HEK293 (cell line): ENCODE data around the gene FUT1.

Experiments used
- CTCF ChIA-PET: fragments of 350-600 bp; formaldehyde crosslinking; extraction: SDS; loops from one replicate; lab custom pipeline; 2021; ENCODE audit warnings: antibody characterized with exemption; lab: Yijun Ruan, JAX
- POLR2A ChIA-PET: fragments of 300-600 bp; formaldehyde crosslinking; extraction: SDS; loops from one replicate; lab custom pipeline; 2020; ENCODE audit warnings: antibody characterized with exemption, inconsistent platforms; lab: Yijun Ruan, JAX
- H3K27ac ChIP-seq: fragments of 200-500 bp; sonication (Bioruptor generic); 2 replicates; pipeline ENCODE4 v1.5.1; 2014; ENCODE audit warnings: low read depth, low read length, control low read depth, inconsistent platforms; ENCODE audit errors: extremely low read depth
- H3K36me3 ChIP-seq, 2 experiments: fragments of 200-500 bp in 1 of 2; sonication (Bioruptor generic) in 1 of 2; 1 replicate in 1 of 2; 2 replicates in 1 of 2; pipeline ENCODE4 v1.5.1; 2014 to 2017; ENCODE audit warnings: inconsistent platforms in 2 of 2, low read length in 2 of 2; ENCODE audit not compliant: control insufficient read depth in 2 of 2, insufficient read depth in 1 of 2
- H3K4me1 ChIP-seq: fragments of 200-500 bp; sonication (Bioruptor generic); 2 replicates; pipeline ENCODE4 v1.5.1; 2014; ENCODE audit warnings: mild to moderate bottlenecking, low read length, inconsistent platforms; ENCODE audit not compliant: control insufficient read depth, insufficient read depth
- H3K4me3 ChIP-seq: 2 replicates; pipeline ENCODE4 v1.5.1; 2011; ENCODE audit warnings: low read depth, mild to moderate bottlenecking, control low read depth, low read length, moderate library complexity
- H3K9me3 ChIP-seq: fragments of 200-500 bp; sonication (Bioruptor generic); 2 replicates; pipeline ENCODE4 v1.5.1; 2014; ENCODE audit warnings: low read depth, low read length, inconsistent platforms; ENCODE audit not compliant: control insufficient read depth, insufficient read depth
- BCL11B ChIP-seq: fragments of 450-650 bp; formaldehyde crosslinking; IDR thresholded peaks from 2 replicates; pipeline ENCODE4 v1.5.1; 2016; ENCODE audit warnings: low read depth, missing biosample characterization, missing genetic modification characterization
- GLIS1 ChIP-seq: fragments of 450-650 bp; formaldehyde crosslinking; IDR thresholded peaks from 2 replicates; pipeline ENCODE4 v1.5.1; 2016; ENCODE audit warnings: missing biosample characterization, missing genetic modification characterization
- GLIS2 ChIP-seq: fragments of 450-650 bp; formaldehyde crosslinking; IDR thresholded peaks from 2 replicates; pipeline ENCODE4 v1.5.1; 2016; ENCODE audit warnings: missing biosample characterization, missing genetic modification characterization
- IKZF3 ChIP-seq: fragments of 450-650 bp; IDR thresholded peaks from 2 replicates; pipeline ENCODE4 v1.5.0; 2018; ENCODE audit warnings: missing biosample characterization, mild to moderate bottlenecking, missing genetic modification characterization, moderate library complexity
- SP3 ChIP-seq: fragments of 450-650 bp; formaldehyde crosslinking; IDR thresholded peaks from 2 replicates; pipeline ENCODE4 v1.5.1; 2016; ENCODE audit warnings: missing biosample characterization, missing genetic modification characterization
- YY2 ChIP-seq: fragments of 450-650 bp; formaldehyde crosslinking; IDR thresholded peaks from 2 replicates; pipeline ENCODE4 v1.5.1; 2016; ENCODE audit warnings: missing biosample characterization, missing genetic modification characterization
- ZBTB17 ChIP-seq: fragments of 450-650 bp; formaldehyde crosslinking; IDR thresholded peaks from 2 replicates; pipeline ENCODE4 v1.5.1; 2016; ENCODE audit warnings: missing biosample characterization, missing genetic modification characterization
- ZBTB48 ChIP-seq: fragments of 450-650 bp; formaldehyde crosslinking; IDR thresholded peaks from 2 replicates; pipeline ENCODE4 v1.5.1; 2016; ENCODE audit warnings: missing biosample characterization, missing genetic modification characterization
- ZFHX2 ChIP-seq: fragments of 450-650 bp; formaldehyde crosslinking; conservative IDR thresholded peaks from 2 replicates; pipeline ENCODE4 v1.5.1; 2016; ENCODE audit warnings: missing biosample characterization, missing genetic modification characterization
- ZNF16 ChIP-seq: fragments of 450-650 bp; formaldehyde crosslinking; IDR thresholded peaks from 2 replicates; pipeline ENCODE4 v1.5.1; 2016; ENCODE audit warnings: low read depth, missing biosample characterization, missing genetic modification characterization
- ZNF174 ChIP-seq: fragments of 450-650 bp; formaldehyde crosslinking; IDR thresholded peaks from 2 replicates; pipeline ENCODE4 v1.5.0; 2017; ENCODE audit warnings: missing biosample characterization, mild to moderate bottlenecking, missing genetic modification characterization
- ZNF223 ChIP-seq: fragments of 450-650 bp; formaldehyde crosslinking; IDR thresholded peaks from 2 replicates; pipeline ENCODE4 v1.5.1; 2016; ENCODE audit warnings: missing biosample characterization, missing genetic modification characterization
- ZNF501 ChIP-seq: fragments of 450-650 bp; formaldehyde crosslinking; IDR thresholded peaks from 2 replicates; pipeline ENCODE4 v1.5.1; 2016; ENCODE audit warnings: missing biosample characterization, missing genetic modification characterization
- ZNF600 ChIP-seq: fragments of 450-650 bp; formaldehyde crosslinking; IDR thresholded peaks from 2 replicates; pipeline ENCODE4 v1.5.1; 2016; ENCODE audit warnings: missing biosample characterization, missing genetic modification characterization
- ZNF670 ChIP-seq: fragments of 450-650 bp; formaldehyde crosslinking; IDR thresholded peaks from 2 replicates; pipeline ENCODE4 v1.5.1; 2016; ENCODE audit warnings: missing biosample characterization, missing genetic modification characterization, low read depth
- ZNF830 ChIP-seq: fragments of 450-650 bp; IDR thresholded peaks from 2 replicates; pipeline ENCODE4 v1.5.0; 2018; ENCODE audit warnings: missing biosample characterization, missing genetic modification characterization, low read depth, mild to moderate bottlenecking, moderate library complexity
- TF ChIP-seq, protein P1 (sequence below): fragments of 450-650 bp; formaldehyde crosslinking; IDR thresholded peaks from 2 replicates; pipeline ENCODE4 v1.5.1; 2017; ENCODE audit warnings: missing biosample characterization, missing genetic modification characterization
- TF ChIP-seq, protein P2 (sequence below): fragments of 450-650 bp; formaldehyde crosslinking; IDR thresholded peaks from 2 replicates; pipeline ENCODE4 v1.5.1; 2016; ENCODE audit warnings: missing biosample characterization, missing genetic modification characterization
- TF ChIP-seq, protein P3 (sequence below): fragments of 450-650 bp; formaldehyde crosslinking; IDR thresholded peaks from 2 replicates; pipeline ENCODE4 v1.5.1; 2016; ENCODE audit warnings: missing biosample characterization, missing genetic modification characterization

The FUT1 gene

DNA sequence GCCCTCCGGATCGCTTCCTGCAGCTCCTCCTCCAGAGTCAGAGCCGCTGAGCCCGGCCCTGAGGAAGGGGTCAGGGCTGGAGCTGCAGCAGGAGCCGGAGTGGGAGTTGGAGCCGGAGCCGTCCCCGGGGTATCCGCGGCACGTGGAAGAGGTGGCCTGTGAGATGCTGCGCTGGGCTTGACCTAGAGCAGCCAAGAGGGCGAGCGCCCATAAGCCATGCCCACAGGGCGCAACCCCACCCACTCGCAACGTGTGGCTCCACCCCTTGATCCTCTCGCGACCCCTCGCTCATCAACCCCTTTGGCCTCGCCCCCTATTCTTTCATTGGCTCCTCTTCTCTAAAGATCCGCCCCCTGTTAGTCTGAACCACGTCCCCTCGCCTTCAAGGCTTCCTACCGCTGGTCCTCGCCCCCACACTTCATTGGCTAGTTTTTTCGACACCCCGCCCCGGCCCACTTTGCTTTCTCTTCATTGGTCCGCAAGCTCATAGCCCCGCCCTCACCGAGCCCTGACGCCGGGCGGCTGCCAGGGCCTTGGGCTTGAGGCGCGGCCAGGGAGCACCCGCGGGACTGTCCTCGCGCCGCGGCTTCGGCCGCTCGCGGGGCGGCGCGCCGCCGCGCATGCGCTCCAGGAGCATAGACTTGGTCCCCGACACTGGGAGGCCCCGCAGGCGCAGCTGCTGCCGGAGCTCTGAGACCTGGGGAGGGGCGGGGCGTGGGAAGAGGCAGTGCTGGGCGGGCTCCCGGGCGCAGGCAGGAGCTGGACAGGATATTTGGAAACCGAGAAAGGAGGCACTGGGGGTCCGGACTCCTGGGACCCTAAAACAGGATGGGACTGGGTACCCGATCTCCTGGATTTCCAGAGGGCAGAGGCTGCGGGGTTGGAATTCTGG is 38.3 kb downstream of the FUT1 start (continued):
- peak; percentile 74 for TF ChIP-seq ZBTB17 (tag by site-specific recombination)
- TF ChIP-seq SP3 = peak; percentile 98
- TF ChIP-seq, protein P1, sequence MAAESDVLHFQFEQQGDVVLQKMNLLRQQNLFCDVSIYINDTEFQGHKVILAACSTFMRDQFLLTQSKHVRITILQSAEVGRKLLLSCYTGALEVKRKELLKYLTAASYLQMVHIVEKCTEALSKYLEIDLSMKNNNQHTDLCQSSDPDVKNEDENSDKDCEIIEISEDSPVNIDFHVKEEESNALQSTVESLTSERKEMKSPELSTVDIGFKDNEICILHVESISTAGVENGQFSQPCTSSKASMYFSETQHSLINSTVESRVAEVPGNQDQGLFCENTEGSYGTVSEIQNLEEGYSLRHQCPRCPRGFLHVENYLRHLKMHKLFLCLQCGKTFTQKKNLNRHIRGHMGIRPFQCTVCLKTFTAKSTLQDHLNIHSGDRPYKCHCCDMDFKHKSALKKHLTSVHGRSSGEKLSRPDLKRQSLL = peak; percentile 90
- peak; percentile 79 for TF ChIP-seq ZFHX2
- no peak for TF ChIP-seq ZNF174 (tag by site-specific recombination)
- TF ChIP-seq ZBTB48 (tag by site-specific recombination) = no peak
- no peak for TF ChIP-seq ZNF223

DNA sequence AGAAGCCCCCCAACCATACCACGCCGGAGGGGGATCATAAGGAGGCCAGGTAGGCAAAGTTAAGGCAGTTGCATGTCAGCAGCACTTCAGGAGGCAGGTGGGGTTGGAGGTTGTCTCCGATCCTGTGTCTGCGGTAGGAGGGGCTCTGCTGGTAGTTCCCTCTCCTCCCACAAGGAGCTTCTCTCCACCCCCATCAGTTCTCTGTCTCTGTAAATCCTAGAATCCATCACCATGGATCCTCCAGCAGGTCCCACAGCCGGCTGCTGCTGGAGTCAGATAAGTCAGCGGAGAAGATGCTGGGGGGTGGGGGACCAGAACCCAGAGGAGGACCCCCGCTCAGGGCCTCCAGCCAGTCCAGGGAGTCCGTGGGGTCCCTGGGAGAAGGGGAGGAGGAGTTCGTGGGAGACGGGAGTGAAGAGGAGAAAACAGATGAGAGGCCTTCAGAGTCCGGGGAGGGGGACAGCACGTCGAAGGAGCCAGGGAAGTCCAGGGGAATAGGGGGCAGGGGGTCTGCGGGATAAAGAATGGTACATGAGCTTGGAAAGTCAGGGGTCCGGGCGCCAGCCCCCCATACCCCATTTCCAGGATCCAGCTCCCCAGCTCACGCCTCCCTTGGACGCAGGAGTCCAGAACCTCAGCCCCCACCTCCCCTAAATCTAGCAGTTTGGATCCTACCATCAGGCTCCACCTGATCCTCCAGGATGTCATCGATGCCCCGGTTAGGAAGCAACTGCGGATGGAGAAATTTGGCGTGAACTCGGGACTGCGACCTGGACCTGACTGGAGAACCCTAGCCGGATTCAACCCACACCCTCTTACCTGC is 39.2 kb downstream of the FUT1 start:
- peaks cover 13% of the 10 kb centered on the region for H3K4me1 ChIP-seq
- no peak for TF ChIP-seq ZNF16
- TF ChIP-seq ZNF830 (tag by site-specific recombination) = no peak
- TF ChIP-seq IKZF3 (tag by site-specific recombination) = peak; percentile 11; the same call in 1 of the 2 replicates
- peak; percentile 65 for TF ChIP-seq GLIS2 (tag by site-specific recombination)
- TF ChIP-seq ZBTB17 (tag by site-specific recombination) = peak; percentile 90; the same call in 1 of the 2 replicates
- no peak for TF ChIP-seq YY2 (tag by site-specific recombination)
- TF ChIP-seq ZNF501 (tag by site-specific recombination) = 0 out of 2 replicates have a peak, but pooled peaks have one; percentile 41
- TF ChIP-seq, protein P2, sequence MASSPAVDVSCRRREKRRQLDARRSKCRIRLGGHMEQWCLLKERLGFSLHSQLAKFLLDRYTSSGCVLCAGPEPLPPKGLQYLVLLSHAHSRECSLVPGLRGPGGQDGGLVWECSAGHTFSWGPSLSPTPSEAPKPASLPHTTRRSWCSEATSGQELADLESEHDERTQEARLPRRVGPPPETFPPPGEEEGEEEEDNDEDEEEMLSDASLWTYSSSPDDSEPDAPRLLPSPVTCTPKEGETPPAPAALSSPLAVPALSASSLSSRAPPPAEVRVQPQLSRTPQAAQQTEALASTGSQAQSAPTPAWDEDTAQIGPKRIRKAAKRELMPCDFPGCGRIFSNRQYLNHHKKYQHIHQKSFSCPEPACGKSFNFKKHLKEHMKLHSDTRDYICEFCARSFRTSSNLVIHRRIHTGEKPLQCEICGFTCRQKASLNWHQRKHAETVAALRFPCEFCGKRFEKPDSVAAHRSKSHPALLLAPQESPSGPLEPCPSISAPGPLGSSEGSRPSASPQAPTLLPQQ (tag by site-specific recombination) = 0 out of 2 replicates have a peak, but pooled peaks have one; percentile 16
- 0 out of 2 replicates have a peak, but pooled peaks have one; percentile 44 for TF ChIP-seq ZNF600 (tag by site-specific recombination)
- no peak for TF ChIP-seq ZNF670 (tag by site-specific recombination)
- TF ChIP-seq BCL11B (tag by site-specific recombination) = 0 out of 2 replicates have a peak, but pooled peaks have one; percentile 49
- peak; percentile 63 for TF ChIP-seq GLIS1 (tag by site-specific recombination)
- TF ChIP-seq, protein P3, sequence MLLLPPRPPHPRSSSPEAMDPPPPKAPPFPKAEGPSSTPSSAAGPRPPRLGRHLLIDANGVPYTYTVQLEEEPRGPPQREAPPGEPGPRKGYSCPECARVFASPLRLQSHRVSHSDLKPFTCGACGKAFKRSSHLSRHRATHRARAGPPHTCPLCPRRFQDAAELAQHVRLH (tag by site-specific recombination) = no peak
- H3K36me3 ChIP-seq = no peaks in the 10 kb centered on the region; a peak in 1 of 3 replicates
- H3K27ac ChIP-seq = peak overlapping the region; percentile 38; the same call in 1 of the 2 replicates
- CTCF ChIA-PET = interaction anchor here (0.7 to 3.8 kb wide), 10 partner anchors 11 to 129 kb away, joined by 3 to 35 read pairs (median 4); partner anchors contain the start of gene CA11
- peak overlapping the region; percentile 67 for H3K4me3 ChIP-seq
- no peaks in the 10 kb centered on the region for H3K9me3 ChIP-seq
- POLR2A ChIA-PET = interaction anchor here (0.6 to 2.4 kb wide), 8 partner anchors 8 to 135 kb away, joined by 3 to 15 read pairs (median 5); partner anchors contain the start of genes CA11, RPL18 and SPHK2
